Thyroid gland (tissue), 4 donors: Measurements from ENCODE around the gene MLPH.

ENCODE experiments used
- CTCF ChIP-seq, 6 experiments: fragments of 200-600 bp in 3 of 6; fragments of 450-650 bp in 3 of 6; sonication (generic) in 3 of 6; IDR thresholded peaks; one replicate each; pipeline ENCODE4 v1.5.1; 2016 to 2019; ENCODE audit warnings: antibody characterized with exemption in 6 of 6, mild to moderate bottlenecking in 2 of 6, inconsistent platforms in 1 of 6, moderate library complexity in 1 of 6
- POLR2A ChIP-seq, 2 donors: fragments of 450-650 bp; IDR thresholded peaks; one replicate each; pipeline ENCODE4 v1.6.1; 2017; ENCODE audit warnings: antibody characterized with exemption in 2 of 2, mild to moderate bottlenecking in 2 of 2, moderate library complexity in 1 of 2

GRCh38 chr2:237597196-237598145 lies 110.4 kb downstream of the MLPH start:
- TF ChIP-seq CTCF (IDR thresholded peaks at IDR 0.05) (no peak), POLR2A (IDR thresholded peaks at IDR 0.05) (no peak)
